IPS-20b (cell line): Measurements from ENCODE around the gene APOM.

Source experiments
- H3K27ac ChIP-seq: one replicate; pipeline ENCODE4 v1.5.1; 2013; ENCODE audit warnings: low read length
- H3K27me3 ChIP-seq: 2 replicates; pipeline ENCODE4 v1.6.1; 2013; ENCODE audit warnings: mild to moderate bottlenecking, low read length, inconsistent platforms; ENCODE audit not compliant: insufficient read depth
- H3K36me3 ChIP-seq: 2 replicates; pipeline ENCODE4 v1.6.1; 2013; ENCODE audit warnings: low read depth, mild to moderate bottlenecking, inconsistent platforms, low read length, moderate library complexity; ENCODE audit not compliant: insufficient read depth
- H3K4me1 ChIP-seq: 2 replicates; pipeline ENCODE4 v1.6.1; 2013; ENCODE audit warnings: mild to moderate bottlenecking, control low read depth, inconsistent platforms, low read length, moderate library complexity; ENCODE audit not compliant: insufficient read depth
- H3K4me3 ChIP-seq: 2 replicates; pipeline ENCODE4 v1.5.1; 2013; ENCODE audit warnings: mild to moderate bottlenecking, low read length, inconsistent platforms
- H3K9ac ChIP-seq: 2 replicates; pipeline ENCODE4 v1.6.1; 2013; ENCODE audit warnings: low read depth, mild to moderate bottlenecking, inconsistent platforms, low read length, moderate library complexity
- H3K9me3 ChIP-seq: 2 replicates; pipeline ENCODE4 v1.6.1; 2013; ENCODE audit warnings: mild to moderate bottlenecking, low read depth, low read length, inconsistent platforms; ENCODE audit not compliant: insufficient read depth

The APOM gene

DNA sequence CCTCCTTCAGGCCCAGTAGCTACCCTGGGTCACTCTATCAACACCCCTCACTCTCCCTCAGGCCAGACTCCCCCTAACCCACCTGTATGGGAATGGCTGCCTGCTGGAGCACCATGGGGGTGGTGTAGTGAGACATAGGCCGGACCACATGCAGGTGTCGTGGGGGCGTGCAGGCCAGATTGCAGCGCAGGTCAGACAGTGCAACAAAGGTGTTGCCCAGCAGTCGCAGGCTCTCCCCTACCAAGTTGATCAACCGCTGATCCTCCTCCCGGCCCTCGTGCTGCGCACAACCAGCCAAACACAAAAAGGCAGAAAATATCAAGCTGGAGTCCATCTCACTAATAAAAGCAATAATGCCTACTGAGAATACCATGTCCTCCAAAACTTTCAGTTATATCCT is 10.4 kb upstream of the APOM start:
- Histone ChIP-seq H3K4me1 (no peaks in the 10 kb centered on the region), H3K9me3 (no peaks in the 10 kb centered on the region), H3K27me3 (no peaks in the 10 kb centered on the region), H3K4me3 (no peak overlapping the region), H3K27ac (no peak overlapping the region), H3K9ac (no peak overlapping the region), H3K36me3 (peaks cover 95% of the 10 kb centered on the region)

DNA sequence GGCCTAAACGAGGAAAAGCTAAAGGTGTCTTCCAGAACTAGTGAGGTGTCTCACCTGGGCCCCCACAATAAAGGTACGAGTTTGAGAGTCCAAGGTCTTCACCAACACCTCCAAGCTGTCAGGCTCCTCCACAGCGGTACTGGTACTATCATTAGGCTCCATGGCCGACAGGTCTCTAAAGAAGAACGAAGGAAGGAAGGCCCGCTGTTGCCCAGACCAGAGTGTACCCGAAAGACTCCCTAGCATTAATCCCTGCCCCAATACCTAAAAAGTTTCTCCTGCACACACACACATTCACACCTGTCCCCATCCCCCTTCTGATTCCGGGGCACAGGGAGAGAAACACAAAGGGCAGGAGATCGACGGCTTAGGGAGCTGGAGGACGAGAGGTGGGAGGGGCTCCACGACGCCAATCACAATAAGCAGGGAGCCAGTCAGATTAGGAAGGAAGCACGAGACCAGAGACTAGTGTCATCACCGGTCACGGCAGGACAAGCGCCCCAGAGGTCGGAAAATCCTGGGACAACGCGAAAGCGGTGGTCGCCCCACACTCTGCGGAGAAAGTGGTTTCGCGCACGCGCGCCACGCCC is 4.0 kb upstream of the APOM start:
- Histone ChIP-seq H3K27me3 (no peaks in the 10 kb centered on the region), H3K4me1 (peaks cover 5% of the 10 kb centered on the region; the same call in 1 of the 2 replicates), H3K36me3 (peaks cover 48% of the 10 kb centered on the region), H3K9ac (peak overlapping the region; percentile 83; the same call in 1 of the 2 replicates), H3K4me3 (peak overlapping the region; percentile 98), H3K9me3 (no peaks in the 10 kb centered on the region), H3K27ac (no peak overlapping the region)

DNA sequence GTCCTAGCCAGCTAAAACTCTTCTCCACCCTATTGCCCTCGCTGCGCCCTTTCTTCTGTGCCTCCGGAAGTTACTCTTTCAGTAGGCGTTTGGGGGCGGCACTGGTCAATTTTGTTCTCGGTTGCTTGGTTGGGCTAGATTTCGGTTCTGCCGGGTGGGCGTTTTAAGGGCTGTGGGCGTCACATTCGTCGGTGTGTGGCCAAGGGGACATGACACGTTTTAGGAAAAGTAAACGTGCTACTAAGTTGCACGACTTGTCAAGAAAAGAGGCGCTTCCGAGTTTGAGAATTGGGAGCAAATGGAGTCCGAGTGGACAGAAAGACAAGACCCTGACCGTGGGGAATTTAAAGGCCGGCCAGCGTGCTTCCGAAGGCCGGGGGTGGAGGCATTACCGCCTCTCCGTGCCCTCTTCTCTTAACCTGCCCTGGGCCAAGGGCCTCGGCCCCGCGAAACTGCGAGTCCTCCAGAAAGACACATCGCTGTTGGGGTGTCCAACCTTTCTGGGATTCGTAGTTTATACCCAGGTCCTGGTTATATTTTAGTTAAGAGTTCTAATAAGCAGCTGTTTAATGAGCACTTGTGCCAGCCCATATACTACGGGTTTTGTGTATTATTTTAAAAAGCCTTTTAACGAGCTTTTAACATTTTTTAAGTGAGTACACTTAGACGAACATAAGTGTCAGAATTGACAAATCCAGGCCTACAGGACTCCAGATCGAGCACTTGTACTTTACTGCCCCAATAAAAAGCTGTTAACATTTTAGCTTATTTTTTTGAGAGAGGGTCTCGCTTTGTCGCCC is 2.6 kb upstream of the APOM start:
- Histone ChIP-seq H3K36me3 (peaks cover 39% of the 10 kb centered on the region), H3K9ac (peak overlapping the region; percentile 83), H3K27ac (peak overlapping the region; percentile 81), H3K4me1 (peaks cover 5% of the 10 kb centered on the region; the same call in 1 of the 2 replicates), H3K4me3 (peak overlapping the region; percentile 98), H3K27me3 (no peaks in the 10 kb centered on the region), H3K9me3 (no peaks in the 10 kb centered on the region)

DNA sequence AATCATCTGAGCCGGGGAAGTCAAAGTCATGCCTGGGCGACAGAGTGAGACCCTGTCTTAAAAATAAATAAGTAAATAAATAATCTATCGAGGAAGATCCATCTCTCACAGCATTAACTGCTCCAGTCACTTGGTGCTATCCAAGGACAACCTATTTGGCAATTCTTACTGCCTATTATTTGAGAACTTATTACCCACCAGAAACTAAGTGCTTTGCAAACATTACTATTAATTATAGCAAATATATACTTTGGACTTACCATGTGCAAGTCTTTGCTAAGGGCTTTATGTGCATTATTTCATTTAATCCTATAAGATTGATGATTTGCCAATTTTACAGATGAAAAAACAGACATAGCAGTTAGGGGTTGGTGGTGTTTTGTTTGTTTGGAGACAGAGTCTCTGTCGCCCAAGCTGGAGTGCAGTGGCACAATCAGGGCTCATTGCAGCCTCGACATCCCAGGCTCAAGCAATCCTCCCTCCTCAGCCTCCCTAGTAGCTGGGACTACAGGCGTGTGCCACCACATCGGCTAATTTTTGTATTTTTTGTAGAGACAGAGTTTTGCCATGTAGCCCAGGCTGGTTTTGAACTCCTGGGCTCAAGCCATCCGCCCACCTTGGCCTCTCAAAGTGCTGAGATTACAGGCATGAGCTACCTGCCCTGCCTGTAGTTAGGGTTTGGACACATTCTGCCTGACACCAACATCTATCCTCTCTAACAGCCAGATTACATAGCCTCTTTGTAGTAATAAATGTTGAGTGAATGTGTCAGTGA is 933 bp upstream of the APOM start:
- Histone ChIP-seq H3K4me1 (peaks cover 8% of the 10 kb centered on the region), H3K9me3 (no peaks in the 10 kb centered on the region), H3K36me3 (peaks cover 27% of the 10 kb centered on the region), H3K27ac (no peak overlapping the region), H3K4me3 (no peak overlapping the region), H3K27me3 (no peaks in the 10 kb centered on the region), H3K9ac (no peak overlapping the region)

DNA sequence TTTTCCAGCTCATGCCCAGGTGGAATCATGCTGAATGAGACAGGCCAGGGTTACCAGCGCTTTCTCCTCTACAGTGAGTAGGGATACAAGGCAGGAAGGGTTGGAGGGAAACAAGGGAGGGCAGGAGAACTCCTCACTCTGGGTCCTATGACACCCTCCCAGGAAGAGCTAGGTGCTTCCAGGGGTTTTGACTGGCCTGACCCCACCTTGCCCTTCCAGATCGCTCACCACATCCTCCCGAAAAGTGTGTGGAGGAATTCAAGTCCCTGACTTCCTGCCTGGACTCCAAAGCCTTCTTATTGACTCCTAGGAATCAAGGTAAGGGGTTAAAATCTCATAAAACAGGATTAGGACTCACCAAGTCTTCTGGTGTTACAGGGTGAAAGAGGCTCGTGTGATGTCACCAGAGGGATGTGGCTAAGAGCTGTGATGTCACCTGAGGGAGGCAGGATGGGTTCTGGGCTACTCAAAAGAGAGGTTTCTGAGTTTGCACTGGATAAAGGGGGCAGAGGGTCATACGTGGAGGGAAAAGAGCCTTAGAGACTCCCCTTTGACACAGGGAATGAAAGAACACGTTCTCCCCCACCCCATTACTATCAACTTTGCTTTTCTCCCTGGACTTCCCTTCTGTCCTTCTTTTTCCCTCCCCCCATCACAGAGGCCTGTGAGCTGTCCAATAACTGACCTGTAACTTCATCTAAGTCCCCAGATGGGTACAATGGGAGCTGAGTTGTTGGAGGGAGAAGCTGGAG is 1.9 kb downstream of the APOM start:
- Histone ChIP-seq H3K9me3 (no peaks in the 10 kb centered on the region), H3K9ac (no peak overlapping the region), H3K4me3 (no peak overlapping the region), H3K4me1 (peaks cover 7% of the 10 kb centered on the region; the same call in 1 of the 2 replicates), H3K36me3 (peaks cover 25% of the 10 kb centered on the region), H3K27ac (no peak overlapping the region), H3K27me3 (no peaks in the 10 kb centered on the region)

DNA sequence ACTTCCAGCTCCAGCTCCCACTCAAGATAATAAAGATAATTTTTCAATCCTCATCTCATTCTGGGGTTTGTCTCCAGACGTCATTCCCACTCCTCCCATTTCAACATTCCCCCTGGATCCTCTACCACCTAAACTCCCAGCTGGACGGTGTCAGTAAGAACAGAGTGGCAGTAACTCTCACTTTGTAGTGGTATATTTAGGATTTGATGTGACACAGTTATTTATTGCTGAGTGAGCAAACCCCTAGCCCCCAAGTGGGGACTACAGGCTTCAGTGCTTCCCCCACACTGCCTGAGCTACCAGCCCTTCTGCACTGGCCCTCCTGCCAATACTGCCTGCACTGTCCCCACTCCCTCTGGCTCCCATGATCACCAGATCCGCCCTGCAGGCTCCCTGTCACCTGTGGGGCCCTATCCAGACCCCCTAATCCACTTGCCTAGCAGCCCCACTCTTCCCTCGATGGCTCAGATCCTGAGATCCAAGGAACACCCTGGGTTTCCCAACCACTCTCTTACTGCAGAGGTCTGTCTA is 2.5 kb downstream of the APOM start:
- no peak overlapping the region for H3K4me3 ChIP-seq
- H3K9ac ChIP-seq, result no peak overlapping the region
- no peak overlapping the region for H3K27ac ChIP-seq
- H3K4me1 ChIP-seq, result peaks cover 7% of the 10 kb centered on the region; the same call in 1 of the 2 replicates
- H3K27me3 ChIP-seq, result no peaks in the 10 kb centered on the region
- no peaks in the 10 kb centered on the region for H3K9me3 ChIP-seq
- peaks cover 31% of the 10 kb centered on the region for H3K36me3 ChIP-seq

DNA sequence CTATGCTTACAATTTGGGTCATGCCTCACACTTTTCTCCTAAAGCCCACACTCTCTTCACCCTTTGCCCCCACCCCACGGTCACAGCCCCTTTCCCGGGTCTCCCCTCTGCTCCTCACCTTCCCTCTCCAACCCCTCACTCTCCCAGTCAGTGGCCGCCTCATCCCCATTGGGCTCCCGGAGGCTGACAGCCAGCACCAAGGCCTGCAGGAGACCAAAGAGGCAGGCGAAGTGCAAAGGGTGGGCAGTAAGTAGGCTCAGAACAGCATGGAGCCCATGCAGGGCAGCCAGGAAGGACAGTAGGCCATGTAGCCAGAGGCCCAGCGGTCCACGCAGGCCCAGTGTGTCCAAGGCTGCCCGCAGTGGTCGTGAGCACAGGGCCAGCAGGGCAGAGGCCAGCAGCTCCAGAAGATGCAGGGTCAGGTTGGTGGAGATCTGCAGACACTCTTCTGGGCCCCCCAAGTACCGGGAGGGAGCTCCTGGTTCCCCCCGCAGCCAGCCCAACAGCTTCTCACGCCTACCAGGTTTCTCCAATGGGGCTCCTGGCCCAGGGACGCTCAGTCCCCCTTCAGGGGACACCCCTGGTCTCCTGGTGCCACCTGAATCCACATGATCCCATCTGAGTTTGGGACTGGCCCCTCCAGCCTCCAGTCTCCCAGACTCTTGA is 3.4 kb downstream of the APOM start:
- H3K4me1 ChIP-seq, result peaks cover 10% of the 10 kb centered on the region; the same call in 1 of the 2 replicates
- no peaks in the 10 kb centered on the region for H3K27me3 ChIP-seq
- H3K9me3 ChIP-seq, result no peaks in the 10 kb centered on the region
- no peak overlapping the region for H3K27ac ChIP-seq
- peak overlapping the region; percentile 99; the same call in 1 of the 2 replicates for H3K9ac ChIP-seq
- peak overlapping the region; percentile 99 for H3K4me3 ChIP-seq
- peaks cover 39% of the 10 kb centered on the region for H3K36me3 ChIP-seq

DNA sequence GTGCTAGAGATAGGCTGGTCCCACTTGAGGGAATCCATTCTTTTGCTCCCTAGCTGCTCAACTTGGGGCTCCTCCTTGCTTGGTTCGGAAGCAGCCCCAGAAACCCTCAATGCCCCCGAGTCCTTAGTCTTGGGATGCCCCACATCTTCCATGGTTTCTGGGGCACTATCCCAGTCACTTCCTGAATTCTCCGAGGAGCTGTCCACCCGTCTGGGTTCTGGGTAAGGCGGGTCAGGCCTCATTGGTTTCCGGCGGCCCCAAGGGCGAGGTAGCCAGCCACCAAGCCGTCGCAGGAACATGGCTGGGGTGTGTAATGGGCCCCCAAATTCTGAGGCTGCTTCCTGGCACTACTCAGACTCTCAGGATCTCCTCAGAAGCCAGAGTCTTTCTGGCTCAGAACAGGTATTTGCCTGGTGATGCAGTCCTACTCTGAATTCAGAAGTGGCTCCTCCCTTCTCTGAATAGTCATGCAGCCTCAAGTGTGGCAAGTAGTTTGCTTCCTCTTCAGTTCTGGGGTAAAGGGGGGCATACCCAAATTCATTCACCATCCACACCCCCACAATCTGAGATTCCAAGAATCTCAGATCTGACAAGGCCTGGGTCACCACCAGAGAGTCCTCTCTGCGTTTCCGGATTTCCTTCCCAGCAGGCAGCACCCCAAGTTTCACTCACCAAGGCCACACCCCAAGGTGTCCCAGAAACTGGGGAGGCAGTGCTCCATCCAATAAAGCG is 4.1 kb downstream of the APOM start:
- no peaks in the 10 kb centered on the region for H3K9me3 ChIP-seq
- peak overlapping the region; percentile 91 for H3K27ac ChIP-seq
- peaks cover 39% of the 10 kb centered on the region for H3K36me3 ChIP-seq
- peak overlapping the region; percentile 99 for H3K4me3 ChIP-seq
- peak overlapping the region; percentile 99 for H3K9ac ChIP-seq
- H3K27me3 ChIP-seq, result no peaks in the 10 kb centered on the region
- peaks cover 10% of the 10 kb centered on the region; the same call in 1 of the 2 replicates for H3K4me1 ChIP-seq

DNA sequence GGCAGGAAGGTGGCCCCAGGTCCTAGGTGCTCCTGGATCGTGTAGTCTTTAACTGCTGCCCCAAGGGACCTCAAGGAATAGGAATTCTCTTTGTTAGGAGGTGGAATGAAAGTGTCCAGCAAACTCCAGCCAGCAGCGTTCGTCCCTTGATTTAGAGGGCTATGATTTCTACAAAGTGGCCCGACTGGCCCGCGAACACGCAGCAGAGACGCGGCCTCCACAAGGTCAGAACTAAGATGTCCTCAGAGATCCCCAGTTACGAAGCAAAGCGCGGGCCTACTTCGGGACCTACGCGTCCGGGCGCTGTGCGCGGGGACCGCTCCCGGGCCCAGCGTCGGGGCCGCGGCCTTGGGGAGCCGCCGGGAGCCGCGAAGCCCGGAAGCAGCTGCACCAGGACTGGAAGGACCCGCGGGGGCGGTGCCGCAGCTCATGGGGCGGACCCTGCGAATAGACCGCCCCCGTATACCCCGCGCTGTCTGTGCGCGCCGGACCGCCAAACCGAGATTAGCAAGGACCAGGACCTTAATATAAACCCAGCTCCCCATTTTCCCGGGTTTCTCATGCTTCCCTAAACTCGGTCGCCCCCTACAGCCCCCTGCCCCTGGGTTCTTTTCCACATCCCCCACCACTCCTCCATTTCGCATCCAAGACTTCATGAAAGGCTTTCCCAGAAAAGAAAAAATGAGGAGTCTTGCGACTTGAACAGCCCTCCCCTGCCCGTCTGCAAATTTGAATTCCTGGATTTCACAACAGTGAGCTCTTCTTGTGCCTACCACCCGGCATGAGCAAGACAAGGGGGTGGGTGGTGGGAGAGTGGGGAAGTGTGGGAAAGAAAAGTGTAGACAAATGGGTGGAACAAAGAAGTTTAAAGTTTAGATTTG is 4.9 kb downstream of the APOM start, which contains the start of gene C6orf47:
Gene C6orf47, minus strand, starts transcription at position 398 of the 881 bp plus-strand sequence. CDS start 831 bp downstream, outside the sequence.
- peak within 1 kb of the TSS; percentile 99 for H3K9ac ChIP-seq
- H3K27me3 ChIP-seq, result no peaks in the 10 kb centered on the region
- no peaks in the 10 kb centered on the region for H3K9me3 ChIP-seq
- H3K4me3 ChIP-seq, result peak within 1 kb of the TSS; percentile 99
- peaks cover 39% of the 10 kb centered on the region for H3K36me3 ChIP-seq
- peaks cover 10% of the 10 kb centered on the region; the same call in 1 of the 2 replicates for H3K4me1 ChIP-seq
- H3K27ac ChIP-seq, result peak within 1 kb of the TSS; percentile 91
